Transverse colon (tissue), 4 donors: Measurements from ENCODE around the gene APOC1. TPM values are rescaled to one million over a fixed set of nuclear protein-coding genes. Genes with fewer than 3 reads are reported as not detected.

Experiments used
- DNase-seq: peaks from one replicate; pipeline ENCODE4 v3.0.0-alpha.2; 2019
- H3K27ac ChIP-seq, 4 donors: fragments of 200-600 bp; sonication (generic); 2 replicates each; pipeline ENCODE4 v1.5.1; 2016 to 2018; ENCODE audit warnings: inconsistent platforms in 4 of 4
- H3K27me3 ChIP-seq: fragments of 200-600 bp; sonication (generic); 2 replicates; pipeline ENCODE4 v1.5.1; 2017; ENCODE audit warnings: inconsistent platforms
- H3K36me3 ChIP-seq, 4 donors: fragments of 200-600 bp; sonication (generic); 2 replicates each; pipeline ENCODE4 v1.5.1; 2017 to 2019; ENCODE audit warnings: inconsistent platforms in 4 of 4
- H3K4me1 ChIP-seq, 4 donors: fragments of 200-600 bp; sonication (generic); 2 replicates each; pipeline ENCODE4 v1.5.1; 2017 to 2020; ENCODE audit warnings: inconsistent platforms in 4 of 4
- H3K4me3 ChIP-seq, 4 donors: fragments of 200-600 bp; sonication (generic); 1 replicate in 1 of 4; 2 replicates in 3 of 4; pipeline versions ENCODE4 v1.5.1 to v1.6.1; 2017 to 2019; ENCODE audit warnings: inconsistent platforms in 4 of 4
- H3K9me3 ChIP-seq, 2 donors: fragments of 200-600 bp; sonication (generic); 2 replicates each; pipeline ENCODE4 v1.5.1; 2017 to 2019; ENCODE audit warnings: inconsistent platforms in 2 of 2
- EP300 ChIP-seq: sonication (generic); formaldehyde crosslinking; IDR thresholded peaks from one replicate; pipeline ENCODE4 v1.6.1; 2017; ENCODE audit warnings: antibody characterized with exemption, low read depth
- POLR2A ChIP-seq: fragments of 450-650 bp; IDR thresholded peaks from one replicate; pipeline ENCODE4 v1.6.1; 2016; ENCODE audit warnings: antibody characterized with exemption, mild to moderate bottlenecking, moderate library complexity
- POLR2AphosphoS5 ChIP-seq, 3 donors: sonication (generic); formaldehyde crosslinking; IDR thresholded peaks; one replicate each; pipeline ENCODE4 v1.6.1; 2016; ENCODE audit warnings: antibody characterized with exemption in 3 of 3
- whole genome bisulfite sequencing, 2 donors: methylation state at CpG; one replicate each; pipeline ENCODE4 v1.1.5; 2018; ENCODE audit warnings: low coverage in 1 of 2; 5-methylcytosine and 5-hydroxymethylcytosine counted together
- in situ Hi-C, 4 donors: fragments of 200-750 bp; cut with MboI; loops; one replicate each; pipeline versions ENCODE4 v1.15.0 to v1.15.1; 2017; ENCODE audit warnings: low sequenced_read_pairs in 3 of 4, low pct_ligation_motif_present in 1 of 4, low pct_unique_long_range_greater_than_20kb in 1 of 4
- intact Hi-C: fragments of 100-400 bp; cut with DNase I; formaldehyde crosslinking; loops from one replicate; pipeline ENCODE4 v1.15.1; 2023; ENCODE audit warnings: low total_unique reads
- total RNA-seq, 4 donors: library from RNA; depleted of rRNA; stranded (reverse); fragments of >200 nt; gene quantifications; one replicate each; pipeline ENCODE4 v1.1.0, GENCODE V29; 2016
- TF ChIP-seq, protein P1 (sequence below), 5 experiments: fragments of 200-600 bp in 3 of 5; fragments of 450-650 bp in 2 of 5; sonication (generic) in 3 of 5; IDR thresholded peaks; 1 replicate in 2 of 5; 2 replicates in 3 of 5; pipeline ENCODE4 v1.5.1; 2016 to 2017; ENCODE audit warnings: antibody characterized with exemption in 5 of 5, inconsistent platforms in 3 of 5, mild to moderate bottlenecking in 2 of 5, moderate library complexity in 1 of 5

The APOC1 gene
- total RNA-seq, 4 donors from 2014 or later, result 10.8 to 48.4 (median 34.8) TPM; not detected in 1

DNA sequence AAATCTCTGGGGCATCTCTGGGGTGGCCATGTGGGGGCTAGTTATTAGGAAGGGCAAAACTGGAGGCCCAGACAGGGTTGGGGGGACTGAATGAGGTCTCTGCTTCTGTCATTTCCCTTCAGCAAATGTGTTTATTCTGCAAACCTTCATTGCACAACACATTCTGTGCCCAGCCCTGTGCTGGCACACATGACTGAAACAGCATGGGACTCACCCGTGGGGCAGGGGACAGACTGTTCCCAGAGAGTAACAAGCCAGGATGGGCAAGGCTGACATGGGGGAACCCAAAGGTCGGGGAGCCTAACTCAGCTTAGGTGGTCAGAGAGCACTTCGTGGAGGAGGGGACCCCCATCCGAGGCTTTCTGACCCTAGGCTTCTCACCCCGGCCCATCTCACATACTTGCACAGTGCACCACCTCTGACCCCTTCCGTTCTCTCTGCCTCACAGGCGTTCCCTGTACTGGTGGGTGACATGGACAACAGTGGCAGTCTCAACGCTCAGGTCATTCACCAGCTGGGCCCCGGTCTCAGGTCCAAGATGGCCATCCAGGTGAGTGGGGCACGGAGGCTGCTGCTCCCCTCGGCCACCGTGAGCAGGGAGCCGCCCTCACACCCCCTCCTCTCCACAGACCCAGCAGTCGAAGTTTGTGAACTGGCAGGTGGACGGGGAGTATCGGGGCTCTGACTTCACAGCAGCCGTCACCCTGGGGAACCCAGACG is 20.9 kb upstream of the APOC1 start:
- TF ChIP-seq, protein P1, sequence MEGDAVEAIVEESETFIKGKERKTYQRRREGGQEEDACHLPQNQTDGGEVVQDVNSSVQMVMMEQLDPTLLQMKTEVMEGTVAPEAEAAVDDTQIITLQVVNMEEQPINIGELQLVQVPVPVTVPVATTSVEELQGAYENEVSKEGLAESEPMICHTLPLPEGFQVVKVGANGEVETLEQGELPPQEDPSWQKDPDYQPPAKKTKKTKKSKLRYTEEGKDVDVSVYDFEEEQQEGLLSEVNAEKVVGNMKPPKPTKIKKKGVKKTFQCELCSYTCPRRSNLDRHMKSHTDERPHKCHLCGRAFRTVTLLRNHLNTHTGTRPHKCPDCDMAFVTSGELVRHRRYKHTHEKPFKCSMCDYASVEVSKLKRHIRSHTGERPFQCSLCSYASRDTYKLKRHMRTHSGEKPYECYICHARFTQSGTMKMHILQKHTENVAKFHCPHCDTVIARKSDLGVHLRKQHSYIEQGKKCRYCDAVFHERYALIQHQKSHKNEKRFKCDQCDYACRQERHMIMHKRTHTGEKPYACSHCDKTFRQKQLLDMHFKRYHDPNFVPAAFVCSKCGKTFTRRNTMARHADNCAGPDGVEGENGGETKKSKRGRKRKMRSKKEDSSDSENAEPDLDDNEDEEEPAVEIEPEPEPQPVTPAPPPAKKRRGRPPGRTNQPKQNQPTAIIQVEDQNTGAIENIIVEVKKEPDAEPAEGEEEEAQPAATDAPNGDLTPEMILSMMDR (IDR thresholded peaks at IDR 0.05), result no peak
- TF ChIP-seq EP300 (no peak), POLR2A (no peak), POLR2AphosphoS5 (IDR thresholded peaks at IDR 0.05) (no peak)
- Histone ChIP-seq H3K4me3 (no peak overlapping the region), H3K36me3 (peaks cover 0 to 34% (median 8%) of the 10 kb centered on the region in 4 donors), H3K27me3 (no peaks in the 10 kb centered on the region), H3K27ac (no peak overlapping the region), H3K9me3 (no peaks in the 10 kb centered on the region), H3K4me1 (peaks cover 16 to 21% (median 19%) of the 10 kb centered on the region in 4 donors)
- intact Hi-C loops, result no loop called here
- no peak for DNase-seq
- in situ Hi-C loops, result no loop called here
- WGBS, 2 donors, result 93% methylated on average over 17 of the region's 18 CpGs; no CpG with 5 or more reads in 1 of the 2 donors

DNA sequence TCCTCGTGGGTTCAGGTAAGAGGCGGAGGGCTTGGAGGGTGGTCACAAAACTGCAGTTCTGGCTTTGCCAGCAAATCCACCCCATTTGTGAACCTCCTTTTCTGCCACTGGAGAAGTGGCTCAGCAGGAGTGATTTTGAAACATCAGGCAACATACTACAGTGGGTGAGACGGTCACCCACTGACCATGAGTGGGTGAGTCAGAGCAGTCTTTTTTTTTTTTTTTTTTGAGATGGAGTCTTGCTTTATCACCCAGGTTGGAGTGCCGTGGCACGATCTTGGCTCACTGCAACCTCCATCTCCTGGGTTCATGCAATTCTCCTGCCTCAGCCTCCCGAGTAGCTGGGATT is 20.4 kb upstream of the APOC1 start:
- peaks cover 0 to 34% (median 8%) of the 10 kb centered on the region in 4 donors for H3K36me3 ChIP-seq
- peaks cover 16 to 21% (median 19%) of the 10 kb centered on the region in 4 donors for H3K4me1 ChIP-seq
- H3K27me3 ChIP-seq, result no peaks in the 10 kb centered on the region
- in situ Hi-C loops, result no loop called here
- H3K27ac ChIP-seq, result no peak overlapping the region
- no peak for DNase-seq
- H3K9me3 ChIP-seq, result no peaks in the 10 kb centered on the region
- 97 to 100% methylated on average over 1 to 6 of the region's 6 CpGs for WGBS, 2 donors
- TF ChIP-seq POLR2AphosphoS5 (IDR thresholded peaks at IDR 0.05) (no peak), EP300 (no peak), POLR2A (no peak)
- TF ChIP-seq, protein P1 (IDR thresholded peaks at IDR 0.05), result no peak
- intact Hi-C loops, result no loop called here
- H3K4me3 ChIP-seq, result no peak overlapping the region

DNA sequence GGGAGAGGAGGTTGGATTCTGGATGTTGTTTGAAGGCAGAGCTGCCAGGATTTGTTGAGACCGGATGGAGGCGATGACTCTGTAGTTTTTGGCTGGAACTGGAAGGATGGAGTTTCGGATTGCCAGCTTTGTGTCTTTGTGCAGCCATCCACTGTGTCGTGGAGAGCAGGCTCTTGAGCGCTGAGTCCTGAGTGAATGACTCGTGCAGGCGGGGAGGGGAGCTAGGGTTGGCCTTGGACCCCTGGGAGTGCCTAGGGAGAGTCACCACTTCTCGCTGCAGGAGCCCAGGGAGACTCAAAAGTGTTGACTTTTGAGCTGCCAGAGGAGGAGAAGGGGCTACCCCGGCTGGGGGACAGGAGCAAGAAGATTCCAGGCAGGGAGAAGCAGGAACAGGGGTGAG is 19.5 kb upstream of the APOC1 start:
- Histone ChIP-seq H3K36me3 (peaks cover 0 to 36% (median 8%) of the 10 kb centered on the region in 4 donors), H3K9me3 (no peaks in the 10 kb centered on the region), H3K4me1 (peaks cover 11 to 15% (median 13%) of the 10 kb centered on the region in 4 donors), H3K27me3 (no peaks in the 10 kb centered on the region), H3K4me3 (no peak overlapping the region), H3K27ac (no peak overlapping the region)
- intact Hi-C loops, result no loop called here
- TF ChIP-seq, protein P1 (IDR thresholded peaks at IDR 0.05), result no peak
- TF ChIP-seq POLR2AphosphoS5 (IDR thresholded peaks at IDR 0.05) (no peak), EP300 (no peak), POLR2A (no peak)
- WGBS, 2 donors, result 81 to 85% methylated on average over 7 to 9 of the region's 9 CpGs
- in situ Hi-C loops, result no loop called here
- DNase-seq, result no peak

DNA sequence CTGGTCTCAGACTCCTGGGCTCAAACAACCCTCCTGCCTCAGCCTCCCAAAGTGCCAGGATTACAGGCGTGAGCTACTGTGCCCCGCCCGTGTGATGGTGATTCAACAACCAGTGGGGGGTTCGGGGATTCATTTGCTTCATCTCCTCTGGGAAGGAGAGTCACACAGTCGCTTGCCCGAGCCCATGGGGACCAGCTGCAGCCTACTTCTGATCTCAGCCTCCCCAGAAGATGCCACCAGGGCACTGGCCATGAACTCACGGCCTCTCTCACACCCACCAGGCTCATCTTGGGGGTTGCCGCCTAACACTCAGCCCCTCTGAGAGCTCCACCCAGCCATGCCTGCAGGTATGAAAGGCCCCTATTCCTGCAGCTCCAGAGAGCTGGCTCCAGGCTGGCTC is 16.6 kb upstream of the APOC1 start:
- TF ChIP-seq EP300, result no peak
- TF ChIP-seq POLR2A, result no peak
- no peak for TF ChIP-seq POLR2AphosphoS5 (IDR thresholded peaks at IDR 0.05)
- TF ChIP-seq, protein P1 (IDR thresholded peaks at IDR 0.05), result no peak
- H3K27me3 ChIP-seq, result no peaks in the 10 kb centered on the region
- no peak overlapping the region for H3K27ac ChIP-seq
- peaks cover 0 to 52% (median 13%) of the 10 kb centered on the region in 4 donors for H3K36me3 ChIP-seq
- no peaks in the 10 kb centered on the region for H3K9me3 ChIP-seq
- no peak for DNase-seq
- H3K4me1 ChIP-seq, result no peaks in the 10 kb centered on the region
- in situ Hi-C loops, result no loop called here
- WGBS, 2 donors, result 86 to 89% methylated on average over 4 to 8 of the region's 8 CpGs
- intact Hi-C loops, result no loop called here
- H3K4me3 ChIP-seq, result no peak overlapping the region
